Esophagus mucosa (tissue), 1 donor: ENCODE results near the gene IRS1. TPM values are rescaled to one million over a fixed set of nuclear protein-coding genes. Genes with fewer than 3 reads are reported as not detected.

Source experiments
- ATAC-seq: fragments of 200-7000 bp; cut with Tn5 transposase; one replicate; pipeline ENCODE4 v1.9.1; 2020
- total RNA-seq: library from RNA; stranded (reverse); gene quantifications from one replicate; pipeline ENCODE4 v1.2.4, GENCODE V29; 2023
- donor health status: DM: yes; HTN: yes; CAD: no.

IRS1 gene
- total RNA-seq, 1 donor from 2014 or later: 13.9 TPM

DNA sequence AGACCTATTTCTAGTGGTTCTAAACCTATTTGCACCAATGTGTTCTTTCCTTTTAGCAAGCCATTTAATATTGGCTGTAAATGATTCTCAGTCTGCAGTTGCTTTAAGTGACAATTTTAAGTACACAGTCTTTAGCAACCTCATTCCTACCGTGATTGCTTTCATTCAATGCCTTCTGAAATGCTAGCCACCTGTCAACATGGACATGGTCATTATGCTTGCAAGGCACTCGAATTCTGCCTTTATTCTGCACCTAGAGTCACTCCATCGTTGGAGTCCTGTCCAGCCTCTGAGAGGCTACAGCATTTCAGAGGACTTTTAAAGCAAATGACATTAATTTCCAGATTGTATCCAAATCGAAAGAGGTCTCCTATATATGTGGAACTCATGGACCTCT, 115.1 kb downstream of the IRS1 start:
- no peak for ATAC-seq

- ATAC-seq: no peak
These were observed 115.6 kb downstream of the IRS1 start for GRCh38 chr2:226683944-226684562.

GRCh38 chr2:226683196-226683595, 116.4 kb downstream of the IRS1 start:
- ATAC-seq: peak; percentile 98

Other genes starting within 250 kb of the IRS1 start
- gene RHBDD1, start 36.2 kb upstream of the IRS1 start, total RNA-seq: 26.6 TPM